Astrocyte of the cerebellum (primary cell): ENCODE data around the gene DLX3.

Source experiments
- DNase-seq: peaks from one replicate; pipeline ENCODE4 v3.0.0-alpha.2; 2011; ENCODE audit warnings: low read depth
- H3K4me3 ChIP-seq: 2 replicates; pipeline ENCODE4 v1.5.1; 2011; ENCODE audit warnings: mild to moderate bottlenecking, low read depth, low read length, moderate library complexity
- CTCF ChIP-seq: IDR thresholded peaks from 2 replicates; pipeline ENCODE4 v1.5.1; 2012; ENCODE audit warnings: low read length, low read depth, moderate library complexity, mild to moderate bottlenecking; ENCODE audit errors: missing control alignments
- in situ Hi-C: cut with HindIII; loops from 2 replicates; pipeline ENCODE4 v1.10.0; 2017; ENCODE audit warnings: low sequenced_read_pairs

Gene DLX3

GRCh38 chr17:49997773-49998703, 3.0 kb upstream of the DLX3 start:
- peak; percentile 91 for TF ChIP-seq CTCF
- peak; percentile 74 for DNase-seq
- in situ Hi-C loops = loop anchor here (5.0 to 25.0 kb wide), 3 partner anchors 41 to 486 kb away; no protein-coding TSS in a partner anchor
- no peak overlapping the region for H3K4me3 ChIP-seq

- DNase-seq = no peak
- H3K4me3 ChIP-seq = peak overlapping the region; percentile 33
- in situ Hi-C loops = loop anchor here (5.0 to 25.0 kb wide), 3 partner anchors 40 to 485 kb away; no protein-coding TSS in a partner anchor
- TF ChIP-seq CTCF = no peak
Observed at GRCh38 chr17:49997301-49997650, 2.3 kb upstream of the DLX3 start.

- in situ Hi-C loops = loop anchor here (5.0 to 25.0 kb wide), 3 partner anchors 39 to 484 kb away; no protein-coding TSS in a partner anchor
- H3K4me3 ChIP-seq = peak overlapping the region; percentile 33
Observed at GRCh38 chr17:49996495-49997300, 1.7 kb upstream of the DLX3 start.

GRCh38 chr17:49996121-49996494, 1.1 kb upstream of the DLX3 start:
- in situ Hi-C loops = loop anchor here (5.0 to 25.0 kb wide), 3 partner anchors 39 to 484 kb away; no protein-coding TSS in a partner anchor
- no peak for DNase-seq
- no peak for TF ChIP-seq CTCF
- H3K4me3 ChIP-seq = no peak overlapping the region

More at GRCh38 chr17:49996495-49997300, 1.7 kb upstream of the DLX3 start:
- no peak for DNase-seq
- peak; percentile 94 for TF ChIP-seq CTCF

GRCh38 chr17:49994085-49995054, 654 bp downstream of the DLX3 start:
- TF ChIP-seq CTCF = no peak
- in situ Hi-C loops = loop anchor here (5.0 to 25.0 kb wide), 3 partner anchors 37 to 482 kb away; no protein-coding TSS in a partner anchor

More at GRCh38 chr17:49994085-49995054, 654 bp downstream of the DLX3 start:
- no peak overlapping the region for H3K4me3 ChIP-seq
- DNase-seq = no peak
